IPS-18a (cell line): ENCODE data around the gene PHACTR1.

Source experiments
- H3K27ac ChIP-seq: one replicate; pipeline ENCODE4 v1.5.1; 2013; ENCODE audit warnings: low read length
- H3K27me3 ChIP-seq: one replicate; pipeline ENCODE4 v1.6.1; 2013; ENCODE audit warnings: mild to moderate bottlenecking, low read length; ENCODE audit not compliant: control insufficient read depth, insufficient read depth
- H3K36me3 ChIP-seq: one replicate; pipeline ENCODE4 v1.6.1; 2013; ENCODE audit warnings: low read depth, low read length; ENCODE audit not compliant: control insufficient read depth
- H3K4me1 ChIP-seq: one replicate; pipeline ENCODE4 v1.6.1; 2013; ENCODE audit warnings: low read depth, low read length; ENCODE audit not compliant: control insufficient read depth
- H3K4me3 ChIP-seq: one replicate; pipeline ENCODE4 v1.5.1; 2013; ENCODE audit warnings: low read length
- H3K9ac ChIP-seq: one replicate; pipeline ENCODE4 v1.6.1; 2013; ENCODE audit warnings: mild to moderate bottlenecking, low read length, moderate library complexity
- H3K9me3 ChIP-seq: one replicate; pipeline ENCODE4 v1.6.1; 2013; ENCODE audit warnings: low read depth, low read length; ENCODE audit not compliant: control insufficient read depth

Gene PHACTR1

DNA sequence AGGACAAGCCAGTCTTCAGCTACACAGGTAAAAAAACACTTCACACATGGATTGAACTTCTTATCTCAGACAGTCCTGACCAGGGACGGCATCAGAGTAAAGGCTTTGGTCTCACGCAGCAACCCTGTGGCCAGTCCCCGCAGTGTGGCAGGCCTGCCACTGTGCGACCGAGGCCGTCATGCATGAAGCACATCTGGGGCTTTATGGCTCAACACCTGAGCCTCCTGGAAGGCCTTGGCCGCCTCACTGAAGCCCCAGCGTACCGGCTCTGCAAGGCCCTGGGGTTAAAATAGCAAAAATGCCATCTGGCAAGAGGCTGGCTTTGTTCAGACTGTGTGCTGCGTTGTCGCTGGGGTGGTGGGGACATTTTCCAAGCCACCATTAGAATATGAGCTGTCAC lies 579.0 kb downstream of the PHACTR1 start:
- Histone ChIP-seq H3K27ac (no peak overlapping the region), H3K4me1 (no peaks in the 10 kb centered on the region), H3K9me3 (no peaks in the 10 kb centered on the region), H3K27me3 (no peaks in the 10 kb centered on the region), H3K9ac (no peak overlapping the region), H3K36me3 (peaks cover 15% of the 10 kb centered on the region), H3K4me3 (no peak overlapping the region)

DNA sequence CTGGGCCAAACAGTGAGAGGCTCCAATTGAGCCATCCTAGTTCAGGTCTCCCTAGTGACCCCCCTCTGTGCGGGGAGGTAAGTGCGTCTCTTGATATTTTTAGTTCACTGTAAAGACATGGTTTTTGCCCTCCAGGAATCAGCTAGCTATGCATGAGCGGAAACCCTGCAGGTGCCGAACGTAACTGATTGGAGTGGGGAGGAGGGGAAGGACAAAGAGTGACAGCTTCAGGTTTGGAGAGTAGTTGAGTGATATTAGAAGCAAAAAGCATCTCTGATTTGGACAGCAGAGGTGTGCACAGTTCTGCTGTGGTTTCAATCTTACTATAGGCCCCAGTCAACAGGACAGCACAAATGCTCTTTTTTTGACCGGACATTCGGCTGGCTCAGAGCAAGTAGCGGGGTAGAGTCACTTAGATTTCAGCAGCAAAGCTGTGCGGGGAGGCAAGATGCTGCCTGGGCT lies 580.0 kb downstream of the PHACTR1 start:
- no peak overlapping the region for H3K4me3 ChIP-seq
- H3K36me3 ChIP-seq, result peaks cover 22% of the 10 kb centered on the region

DNA sequence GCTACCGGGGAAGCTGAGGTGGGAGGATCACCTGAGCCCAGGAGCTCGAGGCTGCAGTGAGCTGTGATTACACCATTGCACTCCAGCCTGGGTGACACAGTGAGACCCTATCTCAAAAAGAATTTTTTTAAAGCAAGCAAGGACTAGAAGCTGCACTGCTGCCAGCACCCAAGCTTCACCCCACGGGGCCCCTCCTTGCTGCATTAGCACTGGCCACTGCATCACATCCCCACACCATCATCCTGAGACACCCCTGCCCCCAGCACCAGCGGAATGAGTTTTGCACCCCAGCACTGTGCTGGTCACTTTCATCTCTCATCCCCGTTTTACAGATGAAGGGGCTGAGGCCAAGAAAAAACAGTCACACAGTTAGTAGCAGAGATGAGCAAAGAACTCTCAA lies 580.8 kb downstream of the PHACTR1 start:
- Histone ChIP-seq H3K27ac (no peak overlapping the region), H3K36me3 (peaks cover 25% of the 10 kb centered on the region), H3K27me3 (no peaks in the 10 kb centered on the region), H3K4me3 (no peak overlapping the region), H3K4me1 (no peaks in the 10 kb centered on the region), H3K9ac (no peak overlapping the region), H3K9me3 (no peaks in the 10 kb centered on the region)

More for the DNA sequence above, 580.0 kb downstream of the PHACTR1 start:
- Histone ChIP-seq H3K27ac (no peak overlapping the region), H3K27me3 (no peaks in the 10 kb centered on the region), H3K9me3 (no peaks in the 10 kb centered on the region), H3K9ac (no peak overlapping the region), H3K4me1 (no peaks in the 10 kb centered on the region)

DNA sequence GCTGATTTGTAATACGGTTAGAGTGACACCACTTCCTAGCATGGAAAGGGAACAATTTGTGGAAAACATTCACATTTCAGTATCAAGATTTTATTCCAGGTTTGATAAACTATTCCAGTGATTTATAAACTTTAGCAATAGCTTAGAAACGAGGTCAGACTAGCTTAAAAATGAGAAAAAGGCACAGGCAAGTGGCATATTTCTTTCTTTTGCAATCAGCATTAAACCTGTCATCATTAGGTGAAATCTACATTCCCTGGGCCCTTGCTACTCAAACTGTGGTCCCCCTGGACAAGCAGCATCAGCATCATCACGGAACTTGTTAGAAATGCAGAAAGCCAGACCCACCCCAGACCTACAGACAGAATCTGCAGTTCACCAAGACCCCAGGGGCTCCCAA lies 581.9 kb downstream of the PHACTR1 start:
- Histone ChIP-seq H3K4me3 (no peak overlapping the region), H3K36me3 (peaks cover 34% of the 10 kb centered on the region), H3K27me3 (no peaks in the 10 kb centered on the region), H3K9ac (no peak overlapping the region), H3K9me3 (no peaks in the 10 kb centered on the region), H3K27ac (no peak overlapping the region), H3K4me1 (no peaks in the 10 kb centered on the region)

DNA sequence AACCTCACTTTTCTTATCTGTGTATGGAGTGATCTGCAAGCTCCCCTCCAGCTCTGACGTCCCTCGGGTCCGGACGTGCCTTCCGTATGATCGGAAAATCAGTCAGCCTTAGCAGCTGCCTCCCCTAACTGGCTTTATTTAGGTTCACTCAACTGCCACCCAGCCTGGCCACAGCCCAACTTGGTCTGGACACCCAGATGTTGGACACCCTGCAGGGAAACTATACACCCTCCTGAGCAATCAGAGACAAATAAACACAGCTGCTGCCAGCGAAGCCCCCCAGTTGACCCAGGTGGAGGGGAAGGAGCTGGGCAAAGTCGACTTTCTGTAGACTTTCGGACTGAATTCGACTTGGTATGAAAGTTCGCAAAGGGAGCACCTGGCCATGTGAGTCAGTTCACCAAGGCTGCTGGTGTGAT lies 582.8 kb downstream of the PHACTR1 start:
- Histone ChIP-seq H3K9me3 (no peaks in the 10 kb centered on the region), H3K4me1 (no peaks in the 10 kb centered on the region), H3K4me3 (no peak overlapping the region), H3K27me3 (no peaks in the 10 kb centered on the region), H3K9ac (no peak overlapping the region), H3K27ac (no peak overlapping the region), H3K36me3 (peaks cover 35% of the 10 kb centered on the region)

DNA sequence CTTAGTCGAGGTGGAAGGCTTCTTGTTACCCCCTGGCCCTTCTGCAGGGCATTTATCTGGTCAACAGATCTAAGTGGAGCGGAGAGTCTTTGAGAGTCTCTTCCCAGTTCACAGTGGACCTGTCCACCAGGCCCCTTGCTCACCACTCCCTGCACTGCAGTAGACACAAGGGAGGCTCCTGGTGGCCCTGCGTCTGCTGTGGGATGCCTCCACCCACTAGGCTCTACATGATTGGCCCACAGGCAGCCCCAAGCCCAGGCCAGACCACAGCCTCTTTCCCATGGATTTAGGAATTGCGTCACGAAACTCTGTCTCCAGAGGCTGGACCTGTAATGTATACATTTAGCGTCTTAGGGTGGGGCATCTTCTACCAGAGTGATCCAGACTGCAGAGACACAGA lies 583.4 kb downstream of the PHACTR1 start:
- H3K27me3 ChIP-seq, result no peaks in the 10 kb centered on the region
- H3K36me3 ChIP-seq, result peaks cover 31% of the 10 kb centered on the region
- H3K4me1 ChIP-seq, result no peaks in the 10 kb centered on the region
- H3K27ac ChIP-seq, result no peak overlapping the region
- no peak overlapping the region for H3K9ac ChIP-seq
- H3K9me3 ChIP-seq, result no peaks in the 10 kb centered on the region
- no peak overlapping the region for H3K4me3 ChIP-seq

DNA sequence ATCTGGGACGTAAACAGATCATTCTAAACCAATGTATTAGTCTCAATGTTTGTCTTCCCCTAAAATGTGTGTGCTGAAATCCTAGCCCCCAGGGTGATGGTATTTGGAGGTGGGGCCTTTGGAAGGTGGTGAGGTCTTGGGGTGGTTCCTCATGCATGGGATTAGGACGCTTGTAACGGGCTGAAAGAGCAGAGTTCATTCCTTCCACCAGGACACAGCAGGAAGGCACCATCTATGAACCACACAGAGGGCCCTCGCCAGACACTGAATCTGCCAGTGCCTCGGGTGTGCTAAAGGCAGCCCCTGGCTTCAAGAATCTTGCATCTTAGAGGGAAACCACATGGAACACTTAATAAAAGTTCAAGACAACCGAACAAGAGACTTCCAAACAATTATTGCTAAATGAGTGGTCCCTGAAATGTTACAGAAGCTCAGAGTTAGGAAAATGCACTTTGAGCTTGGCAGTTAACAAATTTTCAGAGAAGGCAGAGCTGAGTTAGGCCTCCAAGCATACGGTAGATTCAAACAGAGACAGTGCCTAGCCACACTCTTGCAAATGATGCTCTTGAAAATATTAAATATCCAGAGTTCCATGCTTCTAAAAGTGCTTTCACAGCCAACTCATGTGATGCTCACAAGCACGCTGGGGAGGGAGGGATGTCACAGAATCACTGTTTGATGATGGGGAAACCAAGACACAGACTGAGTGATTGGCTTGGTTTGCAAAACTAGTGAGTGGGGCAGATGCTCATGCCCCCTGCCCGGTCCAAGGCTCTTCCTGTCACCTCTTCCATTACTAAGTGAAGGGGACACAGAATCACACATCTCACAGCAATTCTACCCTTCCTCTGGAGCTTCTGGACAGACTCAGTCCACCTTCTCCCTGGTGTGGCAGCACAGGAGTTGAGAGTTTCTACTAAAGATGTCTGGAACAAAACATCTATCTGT lies 584.4 kb downstream of the PHACTR1 start:
- Histone ChIP-seq H3K27me3 (no peaks in the 10 kb centered on the region), H3K9ac (no peak overlapping the region), H3K4me1 (no peaks in the 10 kb centered on the region), H3K4me3 (no peak overlapping the region), H3K27ac (no peak overlapping the region), H3K36me3 (peaks cover 35% of the 10 kb centered on the region), H3K9me3 (no peaks in the 10 kb centered on the region)

DNA sequence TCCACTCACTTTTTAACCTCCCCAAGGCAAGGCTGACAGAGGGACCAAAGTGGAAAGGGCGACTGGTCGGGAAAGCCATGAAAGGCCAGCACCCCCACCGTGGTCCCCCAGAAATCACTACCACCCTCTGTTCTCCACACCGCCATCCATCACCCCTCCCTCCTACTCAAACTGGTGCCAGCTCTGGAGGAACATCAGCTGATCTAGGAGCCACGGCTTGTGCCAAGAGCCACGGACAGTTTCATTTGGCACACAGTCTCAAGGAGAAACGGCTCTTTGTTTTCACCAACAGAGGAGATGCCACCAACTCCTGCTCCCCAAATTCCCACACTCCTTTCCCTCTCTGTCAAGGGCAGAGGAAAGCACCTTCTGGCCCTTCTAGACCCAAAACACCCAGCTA lies 585.7 kb downstream of the PHACTR1 start:
- Histone ChIP-seq H3K27me3 (no peaks in the 10 kb centered on the region), H3K4me1 (no peaks in the 10 kb centered on the region), H3K9me3 (no peaks in the 10 kb centered on the region), H3K4me3 (no peak overlapping the region), H3K36me3 (peaks cover 45% of the 10 kb centered on the region), H3K27ac (no peak overlapping the region), H3K9ac (no peak overlapping the region)

DNA sequence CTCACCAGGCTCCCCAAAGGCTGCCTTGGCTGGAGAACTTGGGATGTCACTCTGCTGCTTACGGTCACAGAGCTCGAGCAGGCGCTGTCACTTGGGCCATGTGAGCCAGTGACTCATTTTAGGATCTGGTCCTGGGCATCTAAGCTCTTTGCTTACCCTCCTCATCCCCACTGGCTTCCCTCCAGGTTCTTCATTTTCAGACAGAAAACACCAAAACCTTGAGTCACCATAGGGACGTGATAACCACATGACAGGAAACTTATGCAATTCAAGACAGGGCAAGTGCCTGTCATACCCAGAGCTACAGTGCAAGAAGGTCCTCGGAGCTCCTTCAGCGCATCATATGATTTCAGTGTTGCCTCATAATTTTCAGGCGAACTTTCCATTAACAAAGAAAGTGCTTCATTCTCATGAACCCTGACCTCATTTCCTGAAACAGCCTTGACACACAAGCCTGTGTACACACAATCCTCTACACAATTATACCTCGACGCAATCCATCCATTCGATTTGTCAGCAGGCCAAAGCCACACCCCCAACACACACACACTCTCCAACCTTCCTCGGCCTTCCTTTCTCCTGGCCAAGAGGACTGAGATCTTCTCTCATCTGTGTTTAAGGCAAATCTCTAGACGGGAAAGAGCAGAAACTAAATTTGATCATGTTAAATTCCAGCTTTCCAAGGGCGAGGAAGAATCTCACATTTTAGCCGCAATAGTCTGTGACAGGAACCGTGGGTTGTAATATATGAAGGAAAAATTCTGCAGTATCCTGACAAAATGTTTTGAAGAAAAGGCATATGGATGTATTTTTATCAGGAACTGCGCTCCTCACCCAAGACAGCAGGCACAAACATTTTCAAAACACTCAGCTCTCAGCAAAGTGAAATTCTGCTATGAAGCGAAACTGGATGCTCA lies 586.4 kb downstream of the PHACTR1 start:
- Histone ChIP-seq H3K9ac (no peak overlapping the region), H3K4me1 (no peaks in the 10 kb centered on the region), H3K4me3 (no peak overlapping the region), H3K9me3 (no peaks in the 10 kb centered on the region), H3K36me3 (peaks cover 52% of the 10 kb centered on the region), H3K27ac (no peak overlapping the region), H3K27me3 (no peaks in the 10 kb centered on the region)

DNA sequence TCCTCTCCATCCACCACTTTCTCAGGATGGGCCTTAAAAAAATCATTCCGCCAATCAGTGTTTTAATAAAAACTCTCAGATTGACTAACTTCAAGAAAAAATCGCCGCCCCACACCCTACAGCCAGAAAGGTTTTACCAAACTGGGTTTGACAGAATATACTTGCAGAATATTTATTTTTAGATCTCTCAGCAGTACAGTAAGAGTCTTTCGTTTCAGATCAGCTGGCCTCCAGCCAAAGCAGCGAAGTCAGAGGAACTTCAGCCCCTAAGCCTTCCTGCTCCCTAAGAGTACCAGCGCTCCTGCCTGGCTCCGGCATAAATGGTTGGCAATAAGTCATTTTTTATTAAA lies 587.1 kb downstream of the PHACTR1 start:
- no peaks in the 10 kb centered on the region for H3K9me3 ChIP-seq
- H3K27ac ChIP-seq, result no peak overlapping the region
- H3K4me3 ChIP-seq, result no peak overlapping the region
- no peaks in the 10 kb centered on the region for H3K27me3 ChIP-seq
- H3K36me3 ChIP-seq, result peaks cover 55% of the 10 kb centered on the region
- H3K4me1 ChIP-seq, result no peaks in the 10 kb centered on the region
- H3K9ac ChIP-seq, result no peak overlapping the region

DNA sequence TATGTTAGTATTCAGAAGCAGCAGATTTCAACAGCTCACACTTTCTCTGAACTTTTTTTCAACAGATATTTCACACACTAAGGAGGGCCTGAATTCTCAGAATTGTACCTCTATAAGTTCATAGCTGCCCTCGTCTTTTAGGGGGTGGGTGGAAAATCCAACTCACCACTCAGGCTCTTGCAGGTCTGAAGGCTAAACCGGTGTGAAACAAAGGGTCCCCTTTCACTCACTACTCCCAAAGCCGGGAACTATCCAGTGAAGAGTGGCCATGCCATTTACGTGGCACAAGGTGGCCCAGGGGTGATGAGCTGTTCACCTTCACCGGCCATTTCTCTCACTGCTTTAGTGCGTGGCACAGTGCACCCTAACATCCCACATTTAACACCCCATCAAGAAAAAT lies 587.5 kb downstream of the PHACTR1 start:
- Histone ChIP-seq H3K9ac (no peak overlapping the region), H3K4me1 (no peaks in the 10 kb centered on the region), H3K9me3 (no peaks in the 10 kb centered on the region), H3K27ac (no peak overlapping the region), H3K4me3 (no peak overlapping the region), H3K36me3 (peaks cover 59% of the 10 kb centered on the region), H3K27me3 (no peaks in the 10 kb centered on the region)
